GM12878 (cell line): ENCODE data around the gene AOPEP. TPM values are rescaled to one million over a fixed set of nuclear protein-coding genes. Genes with fewer than 3 reads are reported as not detected.

ENCODE experiments used
- ATAC-seq: fragments of 200-7000 bp; cut with Tn5 transposase; 3 replicates; pipeline ENCODE4 v1.9.1; 2020; ENCODE audit warnings: mild to moderate bottlenecking, moderate library complexity
- BruUV-seq: library from RNA; stranded (reverse); fragments of 400-500 nt; replicated peaks from 2 replicates; lab custom pipeline; 2021; lab: Mats Ljungman, UMichigan
- CTCF ChIA-PET: fragments of 300-600 bp; sonication (Branson Sonifier 250); formaldehyde crosslinking; extraction: SDS; loops from one replicate; lab custom pipeline; 2021; ENCODE audit warnings: inconsistent platforms; lab: Yijun Ruan, JAX
- POLR2A ChIA-PET: fragments of 350-600 bp; formaldehyde crosslinking; extraction: SDS; loops from one replicate; lab custom pipeline; 2021; ENCODE audit warnings: inconsistent platforms; lab: Charles Lee
- RAD21 ChIA-PET: fragments of 300-600 bp; sonication (Branson Sonifier 250); formaldehyde crosslinking; loops from one replicate; lab custom pipeline; 2023; ENCODE audit warnings: antibody characterized with exemption; ENCODE audit not compliant: unreplicated experiment; lab: Charles Lee
- SMC1A ChIA-PET: fragments of 300-600 bp; sonication (Branson Sonifier 250); formaldehyde crosslinking; loops from one replicate; lab custom pipeline; 2023; ENCODE audit not compliant: unreplicated experiment, uncharacterized antibody; lab: Charles Lee
- DNase-seq: peaks from one replicate; pipeline ENCODE4 v3.0.0-alpha.2; 2011; ENCODE audit warnings: low read depth, low spot score
- FAIRE-seq: peaks from 3 replicates; lab custom pipeline; 2011; peaks lifted over from hg19 to GRCh38; lab: Jason Lieb, UNC
- H2AFZ ChIP-seq: 2 replicates; pipeline ENCODE4 v1.6.0; 2011; ENCODE audit warnings: low read depth, low read length, control low read depth; ENCODE audit not compliant: control insufficient read depth
- H3K27ac ChIP-seq: 2 replicates; pipeline ENCODE4 v1.5.1; 2011; ENCODE audit warnings: control low read depth; ENCODE audit not compliant: control insufficient read depth, insufficient read depth
- H3K27me3 ChIP-seq, 2 experiments: replicated peaks in 1 of 2; 2 replicates each; pipeline versions ENCODE4 v1.6.0 to v1.6.1; 2011; ENCODE audit warnings: low read length in 1 of 2; ENCODE audit not compliant: control insufficient read depth in 2 of 2, insufficient read depth in 2 of 2
- H3K36me3 ChIP-seq, 2 experiments: 2 replicates each; pipeline ENCODE4 v1.5.1; 2011; ENCODE audit warnings: low read length in 1 of 2; ENCODE audit not compliant: control insufficient read depth in 2 of 2, insufficient read depth in 2 of 2
- H3K4me1 ChIP-seq: 2 replicates; pipeline ENCODE4 v1.6.1; 2011; ENCODE audit warnings: mild to moderate bottlenecking, low read length, moderate library complexity, mixed read lengths; ENCODE audit not compliant: control insufficient read depth, insufficient read depth
- H3K4me2 ChIP-seq: 2 replicates; pipeline ENCODE4 v1.6.0; 2011; ENCODE audit warnings: control low read depth; ENCODE audit not compliant: control insufficient read depth, insufficient read depth
- H3K4me3 ChIP-seq: fragments of 200-600 bp; sonication (generic); 2 replicates; pipeline ENCODE4 v1.5.1; 2016
- H3K79me2 ChIP-seq: 2 replicates; pipeline ENCODE4 v1.6.0; 2011; ENCODE audit warnings: low read length; ENCODE audit not compliant: control insufficient read depth, insufficient read depth
- H3K9ac ChIP-seq: 2 replicates; pipeline ENCODE4 v1.8.0; 2011; ENCODE audit warnings: low read length, control low read depth, mixed read lengths; ENCODE audit not compliant: control insufficient read depth, insufficient read depth
- H3K9me3 ChIP-seq: replicated peaks from 3 replicates; pipeline ENCODE4 v1.5.1; 2011; ENCODE audit warnings: mild to moderate bottlenecking, low read length; ENCODE audit not compliant: control insufficient read depth, insufficient read depth
- H4K20me1 ChIP-seq: 2 replicates; pipeline ENCODE4 v1.6.0; 2011; ENCODE audit not compliant: control insufficient read depth, insufficient read depth
- CBX5 ChIP-seq: sonication (generic); IDR thresholded peaks from 2 replicates; pipeline ENCODE4 v1.6.1; 2016; ENCODE audit warnings: low read depth, moderate library complexity, mild to moderate bottlenecking, inconsistent platforms
- CREB1 ChIP-seq: IDR thresholded peaks from 2 replicates; pipeline ENCODE4 v1.6.1; 2012; ENCODE audit warnings: low read depth, mild to moderate bottlenecking, inconsistent platforms
- EGR1 ChIP-seq, 2 experiments: IDR thresholded peaks; 1 replicate in 1 of 2; 2 replicates in 1 of 2; pipeline ENCODE4 v1.6.1; 2011 to 2012; ENCODE audit warnings: low read depth in 2 of 2, low read length in 2 of 2, borderline replicate concordance in 1 of 2, mild to moderate bottlenecking in 1 of 2, moderate library complexity in 1 of 2
- JUNB ChIP-seq: IDR thresholded peaks from 2 replicates; pipeline ENCODE4 v1.6.1; 2016; ENCODE audit warnings: antibody characterized with exemption, mild to moderate bottlenecking
- RUNX3 ChIP-seq: IDR thresholded peaks from 2 replicates; pipeline ENCODE4 v1.6.1; 2012; ENCODE audit warnings: low read length, inconsistent platforms
- YY1 ChIP-seq: IDR thresholded peaks from 2 replicates; pipeline ENCODE4 v1.6.1; 2011; ENCODE audit warnings: low read depth, mild to moderate bottlenecking, low read length
- WGBS: methylation state at CpG from one replicate; pipeline ENCODE4 v1.1.6; 2016; ENCODE audit warnings: low lambda C conversion rate; ENCODE audit not compliant: insufficient replicate concordance, insufficient coverage; ENCODE audit errors: missing lambda C conversion rate; 5-methylcytosine and 5-hydroxymethylcytosine counted together
- in situ Hi-C: fragments of 300-500 bp; cut with MboI; formaldehyde crosslinking; loops from 9 replicates; pipeline ENCODE4 v1.14.3; 2018; ENCODE audit warnings: mixed read lengths
- intact Hi-C: fragments of 100-400 bp; cut with micrococcal nuclease; formaldehyde crosslinking; loops from one replicate; pipeline ENCODE4 v1.14.2; 2022; ENCODE audit not compliant: unreplicated experiment
- polyA plus RNA-seq, 11 experiments: library from polyadenylated mRNA; depleted of rRNA in 4 of 11; unstranded in 6 of 11; stranded (reverse) in 5 of 11; fragments of >200 nt; fragmentation: Nextera tagmentation in 4 of 11; fragmentation: Illumina TruSeq in 1 of 11; extraction: Ambion mirVana in 4 of 11; extraction: Trizol in 1 of 11; gene quantifications; 1 replicate in 1 of 11; 2 replicates in 10 of 11; pipeline versions ENCODE4 v1.2.1 to v1.2.3, GENCODE V29; 2011 to 2016; ENCODE audit warnings: inconsistent platforms in 2 of 11, missing spikeins in 2 of 11, low read depth in 1 of 11
- total RNA-seq, 4 experiments: library from RNA; depleted of rRNA in 3 of 4; stranded (reverse); fragments of >200 nt in 3 of 4; fragmentation: Illumina TruSeq in 1 of 4; extraction: Trizol in 1 of 4; gene quantifications; 2 replicates each; pipeline versions ENCODE4 v1.2.1 to v1.2.3, GENCODE V29; 2013 to 2021
- TF ChIP-seq, protein P1 (sequence below): IDR thresholded peaks from 2 replicates; pipeline ENCODE4 v1.6.1; 2012; ENCODE audit warnings: low read depth, low read length, improper control_type of control experiment
- TF ChIP-seq, protein P2 (sequence below): fragments of 150-350 bp; IDR thresholded peaks from 2 replicates; pipeline ENCODE4 v1.6.1; 2014; ENCODE audit warnings: mild to moderate bottlenecking, low read depth, low read length

Gene AOPEP
- total and polyA plus RNA-seq, 10 of the 15 experiments (the other 5 are each of a cell fraction or from before 2014, with no cell fraction given) = 2.3 to 16.9 (median 10.1) TPM

DNA sequence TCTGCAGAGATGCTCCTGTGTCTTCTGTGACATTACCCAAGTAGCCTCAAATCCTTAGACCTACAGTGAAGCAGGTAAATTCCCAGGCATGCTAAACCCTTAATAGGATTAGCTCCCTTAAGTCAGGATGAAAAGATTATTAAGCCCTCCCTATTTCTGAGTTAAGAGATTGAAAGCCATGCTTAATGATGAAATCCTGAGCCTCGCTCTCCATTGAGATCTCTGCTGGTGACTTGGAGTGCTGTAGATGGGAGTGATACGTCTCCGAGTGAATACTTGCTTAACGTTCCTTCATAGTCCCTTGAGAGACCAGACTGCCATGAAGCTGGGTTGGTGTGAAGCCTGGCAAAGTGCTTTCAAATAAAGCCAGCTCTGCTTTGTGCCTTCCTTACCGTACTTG is 34.2 kb downstream of the AOPEP start (continued):
- TF ChIP-seq, protein P1, sequence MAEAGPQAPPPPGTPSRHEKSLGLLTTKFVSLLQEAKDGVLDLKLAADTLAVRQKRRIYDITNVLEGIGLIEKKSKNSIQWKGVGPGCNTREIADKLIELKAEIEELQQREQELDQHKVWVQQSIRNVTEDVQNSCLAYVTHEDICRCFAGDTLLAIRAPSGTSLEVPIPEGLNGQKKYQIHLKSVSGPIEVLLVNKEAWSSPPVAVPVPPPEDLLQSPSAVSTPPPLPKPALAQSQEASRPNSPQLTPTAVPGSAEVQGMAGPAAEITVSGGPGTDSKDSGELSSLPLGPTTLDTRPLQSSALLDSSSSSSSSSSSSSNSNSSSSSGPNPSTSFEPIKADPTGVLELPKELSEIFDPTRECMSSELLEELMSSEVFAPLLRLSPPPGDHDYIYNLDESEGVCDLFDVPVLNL = no peak
- TF ChIP-seq CBX5 (no peak), EGR1 (IDR thresholded peaks at IDR 0.05; ENCODE audit: borderline replicate concordance in 1 of 2, low read depth in 2 of 2, low read length in 2 of 2) (no peak)

DNA sequence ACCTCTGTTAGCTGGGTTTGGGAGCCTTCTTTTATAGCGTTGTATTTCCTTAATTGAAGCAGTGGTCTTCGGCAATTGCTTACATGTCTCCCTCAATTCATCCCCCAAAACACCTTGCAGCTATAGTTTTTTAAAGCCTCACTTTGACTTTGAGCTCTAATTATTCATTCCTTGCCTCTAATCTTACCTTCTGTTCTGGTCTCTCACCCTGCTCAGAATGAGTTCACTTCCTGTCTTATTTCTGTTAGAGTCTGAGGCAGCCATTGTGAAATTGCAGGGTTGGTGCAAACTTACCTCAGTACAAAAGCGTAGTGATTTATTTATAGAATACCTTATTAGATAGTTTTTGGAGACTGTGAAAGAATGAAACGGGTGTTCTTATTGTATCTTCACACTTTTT is 35.0 kb downstream of the AOPEP start:
- H3K27me3 ChIP-seq = no peaks in the 10 kb centered on the region
- no peak overlapping the region for H3K27ac ChIP-seq
- no peak overlapping the region for H3K9ac ChIP-seq
- H3K4me1 ChIP-seq = no peaks in the 10 kb centered on the region
- no peak for DNase-seq
- WGBS = 32% methylated on average over 4 of the region's 4 CpGs
- no peaks in the 10 kb centered on the region for H3K79me2 ChIP-seq
- H3K36me3 ChIP-seq = 0 out of 4 replicates have a peak, but pooled peaks cover 0 to 4% of the 10 kb centered on the region in 2 experiments
- peak overlapping the region; percentile 39; the same call in 1 of the 2 replicates for H2AFZ ChIP-seq
- intact Hi-C loops (no loop called here), in situ Hi-C loops (no loop called here)
- H3K9me3 ChIP-seq = no peaks in the 10 kb centered on the region
- ChIA-PET CTCF (no interaction called here), RAD21 (no interaction called here), POLR2A (interaction anchor here (0.6 kb wide), 1 partner anchor 87 kb away, joined by 7 read pairs; no protein-coding TSS in a partner anchor)
- no peaks in the 10 kb centered on the region for H4K20me1 ChIP-seq
- no peak for FAIRE-seq
- TF ChIP-seq CREB1 = 0 out of 2 replicates have a peak, but pooled peaks have one; percentile 19
- TF ChIP-seq, protein P2, sequence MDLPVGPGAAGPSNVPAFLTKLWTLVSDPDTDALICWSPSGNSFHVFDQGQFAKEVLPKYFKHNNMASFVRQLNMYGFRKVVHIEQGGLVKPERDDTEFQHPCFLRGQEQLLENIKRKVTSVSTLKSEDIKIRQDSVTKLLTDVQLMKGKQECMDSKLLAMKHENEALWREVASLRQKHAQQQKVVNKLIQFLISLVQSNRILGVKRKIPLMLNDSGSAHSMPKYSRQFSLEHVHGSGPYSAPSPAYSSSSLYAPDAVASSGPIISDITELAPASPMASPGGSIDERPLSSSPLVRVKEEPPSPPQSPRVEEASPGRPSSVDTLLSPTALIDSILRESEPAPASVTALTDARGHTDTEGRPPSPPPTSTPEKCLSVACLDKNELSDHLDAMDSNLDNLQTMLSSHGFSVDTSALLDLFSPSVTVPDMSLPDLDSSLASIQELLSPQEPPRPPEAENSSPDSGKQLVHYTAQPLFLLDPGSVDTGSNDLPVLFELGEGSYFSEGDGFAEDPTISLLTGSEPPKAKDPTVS = no peak
- TF ChIP-seq JUNB = 0 out of 2 replicates have a peak, but pooled peaks have one; percentile 6
- 0 out of 2 replicates have a peak, but pooled peaks have one; percentile 44 for TF ChIP-seq YY1
- TF ChIP-seq RUNX3 = peak; percentile 20; the same call in 1 of the 2 replicates
- TF ChIP-seq, all 136 proteins: peak for 4
- SMC1A ChIA-PET = no interaction called here
- peak overlapping the region; percentile 54; the same call in 1 of the 2 replicates for H3K4me2 ChIP-seq
- BruUV-seq = no TSS peak
- no peak for ATAC-seq
- no peak overlapping the region for H3K4me3 ChIP-seq
